Sciatic nerve (tissue), 1 donor: ENCODE measurements around the gene PSMB10. TPM values are rescaled to one million over a fixed set of nuclear protein-coding genes. Genes with fewer than 3 reads are reported as not detected.

Source experiments
- total RNA-seq: library from RNA; stranded (reverse); fragmentation: NEBNext Ultra II Directional; extraction: Animal tissue kit (Norgen Biotek cat#: 25700); gene quantifications from one replicate; pipeline ENCODE4 v1.2.1, GENCODE V29; 2021
- donor health status: DM: no; HTN: no; CAD: no.

The PSMB10 gene
- total RNA-seq, 1 donor from 2014 or later, result 35.3 TPM

Other genes with a start within 250 kb of the PSMB10 start
- gene GFOD2, start 217.5 kb downstream of the PSMB10 start, total RNA-seq, result 16.8 TPM
- 21.7 TPM for gene RANBP10, start 130.3 kb downstream of the PSMB10 start, total RNA-seq
- 1.5 TPM for gene TSNAXIP1, start 130.0 kb downstream of the PSMB10 start, total RNA-seq
- gene THAP11, start 94.5 kb downstream of the PSMB10 start, total RNA-seq, result 22.7 TPM
- 59.2 TPM for gene NUTF2, start 89.9 kb downstream of the PSMB10 start, total RNA-seq
- 45.1 TPM for gene CENPT, start 89.2 kb downstream of the PSMB10 start, total RNA-seq
- gene EDC4, start 63.8 kb downstream of the PSMB10 start, total RNA-seq, result 40.2 TPM
- gene NRN1L, start 52.0 kb downstream of the PSMB10 start, total RNA-seq, result 1.6 TPM
- gene PSKH1, start 43.6 kb downstream of the PSMB10 start, total RNA-seq, result 27.4 TPM
- 0.98 TPM for gene CTRL, start 5.0 kb downstream of the PSMB10 start, total RNA-seq
- gene LCAT, start 7.3 kb upstream of the PSMB10 start, total RNA-seq, result 46.2 TPM
- 115 TPM for gene SLC12A4, start 31.8 kb upstream of the PSMB10 start, total RNA-seq
- not detected for gene DPEP3, start 43.6 kb upstream of the PSMB10 start, total RNA-seq
- gene DPEP2, start 62.6 kb upstream of the PSMB10 start, total RNA-seq, result 4.4 TPM
- gene DPEP2NB, start 79.1 kb upstream of the PSMB10 start, total RNA-seq, result not detected
- 6.3 TPM for gene DDX28, start 86.4 kb upstream of the PSMB10 start, total RNA-seq
- gene DUS2, start 86.4 kb upstream of the PSMB10 start, total RNA-seq, result 14.7 TPM
- gene NFATC3, start 148.5 kb upstream of the PSMB10 start, total RNA-seq, result 66.4 TPM